ENCODE results near the gene ZNF236.
"Not testable (repeated sequence)": the region's sequence is repeated elsewhere in the genome, so short reads cannot be mapped to it uniquely, and the experiment has no call there.

Gene ZNF236

GRCh38 chr18:76822506-76823160 is at the start of gene ZNF236:
Gene ZNF236 (plus strand): TSS chr18:76822557. CDS start chr18:76822608, 51 bp downstream.
- DNase-seq, result peak; percentile 71

GRCh38 chr18:76772665-76773064 is 49.7 kb upstream of the ZNF236 start:
- DNase-seq, result no peak

GRCh38 chr18:76777036-76777435 is 45.3 kb upstream of the ZNF236 start:
- not testable (repeated sequence) for DNase-seq

DNA sequence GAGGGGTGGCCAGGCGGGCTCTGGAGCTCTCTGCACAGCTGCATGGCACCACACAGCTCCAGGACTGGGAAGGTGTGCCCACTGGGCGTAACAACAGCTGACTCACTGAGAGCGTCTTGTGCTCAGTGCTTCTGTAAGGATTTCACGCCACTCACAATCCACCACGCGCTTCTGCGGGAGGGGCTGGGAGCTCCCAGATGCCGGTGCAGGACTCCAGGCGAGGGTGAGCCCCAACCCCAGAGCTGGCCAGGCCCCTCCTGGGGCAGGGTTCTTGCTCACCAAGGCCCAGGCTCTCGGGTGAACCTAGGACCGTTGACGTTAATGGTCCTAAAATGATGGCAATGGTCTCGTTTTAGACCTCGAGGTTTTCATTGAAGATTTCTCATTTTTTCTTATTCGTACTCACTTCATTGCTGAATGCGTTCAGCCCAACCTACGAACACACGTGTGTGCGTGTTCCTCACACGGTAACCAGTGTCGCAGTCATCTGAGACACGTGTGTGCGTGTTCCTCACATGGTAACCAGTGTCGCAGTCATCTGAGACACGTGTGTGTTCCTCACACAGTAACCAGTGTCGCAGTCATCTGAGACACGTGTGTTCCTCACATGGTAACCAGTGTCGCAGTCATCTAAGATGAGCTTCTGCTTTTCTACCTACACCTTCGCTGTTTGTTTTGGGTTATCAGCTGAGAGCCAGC is 38.4 kb upstream of the ZNF236 start:
- DNase-seq, result no peak

DNA sequence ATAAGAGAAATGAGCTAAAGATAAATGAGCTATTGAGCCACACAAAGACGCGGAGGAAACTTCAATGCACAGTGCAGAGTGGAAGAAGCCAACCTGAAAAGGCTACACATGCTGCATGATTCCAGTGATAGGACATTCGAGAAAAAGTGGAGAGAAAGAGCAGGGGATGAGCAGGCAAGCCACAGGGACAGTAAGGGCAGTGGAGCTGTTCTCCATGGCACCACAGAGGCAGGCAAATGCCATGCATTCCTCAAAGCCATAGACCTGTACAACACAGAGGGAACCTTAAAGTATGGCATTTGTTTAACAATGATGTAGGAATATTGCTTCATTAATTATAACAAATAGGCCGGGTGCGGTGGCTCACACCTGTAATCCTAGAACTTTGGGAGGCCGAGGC is 36.5 kb upstream of the ZNF236 start:
- DNase-seq, result no peak

DNA sequence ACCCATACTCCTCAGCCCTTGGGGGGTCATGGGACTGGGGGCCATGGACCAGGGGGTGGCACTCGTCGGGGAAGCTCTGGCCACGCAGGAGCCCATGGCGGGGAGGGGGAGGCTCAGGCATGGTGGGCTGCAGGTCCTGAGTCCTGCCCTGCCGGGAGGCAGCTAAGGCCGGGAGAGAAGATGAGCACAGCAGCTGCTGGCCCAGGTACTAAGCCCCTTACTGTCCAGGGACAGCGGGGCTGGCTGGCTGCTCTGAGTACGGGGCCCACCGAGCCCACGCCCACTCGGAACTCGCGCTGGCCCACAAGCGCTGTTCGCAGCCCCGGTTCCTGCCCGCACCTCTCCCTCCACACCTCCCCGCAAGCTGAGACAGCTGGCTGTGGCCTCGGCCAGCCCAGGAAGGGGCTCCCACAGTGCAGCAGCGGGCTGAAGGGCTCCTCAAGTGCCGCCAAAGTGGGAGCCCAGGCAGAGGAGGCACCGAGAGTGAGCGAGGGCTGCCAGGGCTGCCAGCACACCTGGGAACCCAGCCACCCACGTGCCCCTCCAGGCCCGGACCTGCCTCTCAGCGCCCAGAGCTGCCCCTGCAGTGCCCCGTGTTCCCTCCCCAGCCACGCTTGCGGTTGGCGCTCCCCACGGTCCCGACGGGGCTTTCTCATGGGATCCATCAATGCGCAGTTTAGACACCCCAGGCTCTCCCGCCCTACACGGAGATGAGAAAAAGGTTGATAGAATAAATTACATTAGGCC is 33.6 kb upstream of the ZNF236 start:
- no peak for DNase-seq

DNA sequence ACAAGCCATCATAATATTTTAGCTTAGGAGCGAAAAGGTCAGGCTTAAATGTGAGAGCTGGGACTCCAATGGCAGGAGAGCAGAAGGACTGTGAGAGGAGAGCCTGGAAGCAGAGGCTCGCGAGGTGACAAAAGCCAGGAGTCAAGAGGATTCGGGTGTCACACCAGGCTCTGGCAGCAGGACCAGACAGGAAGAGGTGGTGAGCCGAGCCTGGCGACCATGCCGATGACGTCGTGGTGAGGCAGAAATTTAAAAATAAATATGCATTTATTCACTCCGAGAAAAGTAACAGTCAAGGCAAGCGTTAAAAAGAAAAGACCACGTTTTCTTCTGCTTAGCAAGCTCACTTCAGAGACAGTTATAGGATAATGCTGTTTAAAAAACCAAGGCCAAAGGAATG is 31.3 kb upstream of the ZNF236 start:
- no peak for DNase-seq

- DNase-seq, result no peak
Observed at GRCh38 chr18:76791642-76792041, 30.7 kb upstream of the ZNF236 start.

- DNase-seq, result no peak
Observed at GRCh38 chr18:76794326-76794725, 28.0 kb upstream of the ZNF236 start.

- DNase-seq, result peak; percentile 32
Observed at GRCh38 chr18:76801567-76802505, 20.5 kb upstream of the ZNF236 start.

DNA sequence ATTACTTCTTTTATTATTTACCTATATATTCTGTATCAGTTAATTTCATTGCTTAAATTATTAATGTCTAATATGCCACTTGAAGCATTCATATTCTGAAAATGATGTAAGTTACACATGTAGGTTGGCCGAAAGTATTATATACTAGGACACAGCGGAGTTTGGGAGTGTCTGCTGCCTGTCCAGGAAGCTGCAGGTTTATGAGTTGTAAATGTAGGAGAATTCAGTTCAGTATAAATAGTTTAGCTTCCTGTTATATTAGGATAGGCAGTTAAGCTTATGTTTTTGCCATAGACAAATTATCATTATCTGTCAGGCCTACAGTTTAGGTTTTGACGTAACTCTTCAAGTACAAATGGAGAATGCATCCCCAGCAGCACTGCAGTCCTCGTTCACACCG is 18.9 kb upstream of the ZNF236 start:
- DNase-seq, result no peak

DNA sequence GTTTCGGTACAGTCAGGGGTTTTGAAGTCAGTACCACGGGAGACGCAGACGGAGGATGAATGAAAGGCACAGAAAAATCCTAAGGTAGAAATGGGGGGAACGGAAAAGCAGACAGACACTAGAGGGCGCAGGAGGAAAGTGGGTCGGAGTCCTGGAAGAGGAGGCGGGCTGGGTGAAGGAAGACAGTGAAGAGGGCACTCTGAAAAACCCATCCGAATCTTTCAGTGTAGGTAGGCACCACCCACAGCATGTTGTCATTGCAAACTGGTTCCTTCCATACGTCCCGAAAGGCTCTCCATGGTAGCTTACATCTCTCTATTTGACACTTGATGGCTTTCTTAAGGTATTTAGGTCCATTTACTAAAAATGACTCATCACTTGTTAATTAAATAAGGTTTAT is 18.5 kb upstream of the ZNF236 start:
- DNase-seq, result peak; percentile 48

GRCh38 chr18:76805221-76805620 is 17.1 kb upstream of the ZNF236 start:
- no peak for DNase-seq

DNA sequence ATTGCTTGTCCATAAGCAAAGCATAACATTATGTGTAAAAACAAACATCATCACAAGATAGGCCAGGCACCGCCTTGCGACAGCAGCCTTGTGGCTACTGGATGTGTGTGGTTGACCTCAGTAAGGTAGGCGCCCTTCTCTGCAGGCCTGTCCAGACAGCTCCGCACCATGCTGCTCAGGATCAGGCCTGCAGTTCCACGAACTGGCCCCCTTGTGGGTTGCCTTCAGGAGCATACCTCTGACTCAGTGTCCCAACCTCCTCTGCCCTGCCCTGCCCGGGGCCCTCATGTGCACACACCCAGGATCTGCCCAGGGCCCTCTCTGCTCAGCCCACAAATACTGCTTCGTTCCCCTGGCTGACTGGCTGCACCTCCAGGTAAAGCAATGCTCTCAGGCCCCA is 16.1 kb upstream of the ZNF236 start:
- no peak for DNase-seq

DNA sequence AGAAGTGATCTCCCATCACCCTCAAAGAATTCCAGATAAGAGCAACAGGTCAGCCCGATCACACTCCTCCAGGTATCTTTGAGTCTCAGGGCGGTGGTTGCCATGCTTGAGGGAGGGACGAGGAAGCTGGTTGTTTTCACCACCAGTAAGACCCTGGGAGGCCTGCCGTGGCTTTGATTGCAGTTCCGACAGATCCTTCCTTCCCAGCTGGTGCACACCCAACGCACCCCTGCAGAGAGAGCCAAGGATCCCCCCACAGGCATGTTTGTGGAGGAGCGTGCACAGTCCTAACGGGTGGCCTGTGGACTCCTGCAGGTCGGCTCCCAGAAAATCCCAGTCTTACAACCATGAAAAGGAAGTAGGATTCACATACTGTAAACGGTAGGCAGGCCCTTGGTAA is 13.8 kb upstream of the ZNF236 start:
- DNase-seq, result no peak

DNA sequence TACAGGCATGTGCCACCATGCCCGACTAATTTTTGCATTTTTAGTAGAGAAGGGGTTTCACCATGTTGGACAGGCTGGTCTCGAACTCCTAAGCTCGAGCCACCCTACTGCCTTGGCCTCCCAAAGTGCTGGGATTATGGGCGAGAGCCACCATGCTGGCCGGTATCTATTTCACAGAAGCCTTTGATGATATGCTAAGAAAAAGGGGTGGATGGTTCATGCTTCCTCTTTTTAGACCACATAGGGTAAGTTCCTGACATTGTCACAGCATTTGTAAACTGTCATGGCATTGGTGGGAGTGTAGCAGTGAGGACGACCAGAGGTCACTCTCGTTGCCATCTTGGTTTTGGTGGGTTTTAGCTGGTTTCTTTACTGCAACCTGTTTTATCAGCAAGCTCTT is 10.8 kb upstream of the ZNF236 start:
- DNase-seq, result not testable (repeated sequence)

DNA sequence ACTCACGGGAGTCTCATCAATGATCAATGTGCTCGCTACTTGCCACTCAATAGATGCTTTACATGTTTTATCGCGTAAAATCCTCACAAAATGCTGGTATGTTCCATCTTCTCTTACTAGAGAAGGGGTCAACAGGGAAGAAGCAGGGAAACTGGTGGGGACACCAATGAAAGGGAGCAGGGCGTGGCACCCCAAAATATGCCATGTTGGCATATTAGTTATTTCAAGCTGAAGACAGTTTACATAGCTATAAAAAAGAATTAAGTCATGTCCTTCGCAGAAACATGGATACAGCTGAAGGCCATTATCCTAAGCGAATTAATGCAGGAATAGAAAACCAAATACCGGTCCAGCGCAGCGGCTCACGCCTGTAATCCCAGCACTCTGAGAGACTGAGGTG is 8.1 kb upstream of the ZNF236 start:
- no peak for DNase-seq

DNA sequence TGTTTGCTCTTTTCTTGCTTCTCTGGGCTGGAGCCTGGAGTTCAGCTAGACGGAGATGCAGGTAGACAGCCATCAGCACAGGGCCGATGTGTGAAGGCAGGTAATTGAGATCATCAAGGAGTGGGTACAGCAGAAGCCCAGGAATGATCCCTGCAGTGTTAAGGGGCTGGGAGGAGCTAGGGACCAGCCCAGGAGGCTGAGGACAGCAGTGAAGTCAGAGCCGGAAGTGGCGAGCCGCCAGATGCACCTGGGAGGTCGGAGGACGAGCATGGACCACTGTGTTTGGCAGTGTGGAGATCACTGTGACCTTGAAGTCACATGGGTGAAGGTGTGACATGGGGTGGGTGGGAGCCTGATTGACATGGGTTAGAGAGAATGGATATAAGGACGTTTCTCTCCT is 6.2 kb upstream of the ZNF236 start:
- DNase-seq, result no peak

DNA sequence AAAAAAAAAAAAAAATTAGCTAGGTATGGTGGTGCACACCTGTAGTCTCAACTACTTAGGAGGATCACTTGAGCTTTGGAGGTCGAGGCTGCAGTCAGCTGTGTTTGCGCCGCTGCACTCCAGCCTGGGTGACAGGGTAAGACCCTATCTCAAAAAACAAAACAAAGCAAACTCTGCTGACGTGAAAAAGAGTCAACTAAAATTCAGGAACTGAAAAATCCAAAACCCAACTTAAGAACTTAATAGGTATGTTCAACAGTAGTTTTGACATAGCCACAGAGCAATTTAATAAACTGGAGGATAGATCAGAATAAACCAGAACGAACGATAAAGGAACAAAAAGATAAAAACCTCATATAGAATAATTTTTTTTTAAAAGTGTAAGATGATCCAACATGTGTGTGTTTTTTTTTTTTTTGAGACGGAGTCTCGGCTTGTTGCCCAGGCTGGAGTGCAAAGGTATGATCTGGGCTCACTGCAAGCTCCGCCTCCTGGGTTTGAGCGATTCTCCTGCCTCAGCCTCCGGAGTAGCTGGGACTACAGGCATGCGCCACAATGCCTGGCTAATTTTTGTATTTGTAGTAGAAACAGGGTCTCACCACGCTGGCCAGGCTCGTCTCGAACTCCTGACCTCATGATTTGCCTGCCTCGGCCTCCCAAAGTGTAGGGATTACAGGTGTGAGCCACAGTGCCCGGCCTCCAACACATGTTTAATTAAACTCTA is 4.3 kb upstream of the ZNF236 start:
- DNase-seq, result no peak

GRCh38 chr18:76819411-76820136 is 2.8 kb upstream of the ZNF236 start:
- no peak for DNase-seq

GRCh38 chr18:76821356-76821874 is 942 bp upstream of the ZNF236 start:
- no peak for DNase-seq
